ENCODE data around the gene TMEM175.

The TMEM175 gene, protein sequence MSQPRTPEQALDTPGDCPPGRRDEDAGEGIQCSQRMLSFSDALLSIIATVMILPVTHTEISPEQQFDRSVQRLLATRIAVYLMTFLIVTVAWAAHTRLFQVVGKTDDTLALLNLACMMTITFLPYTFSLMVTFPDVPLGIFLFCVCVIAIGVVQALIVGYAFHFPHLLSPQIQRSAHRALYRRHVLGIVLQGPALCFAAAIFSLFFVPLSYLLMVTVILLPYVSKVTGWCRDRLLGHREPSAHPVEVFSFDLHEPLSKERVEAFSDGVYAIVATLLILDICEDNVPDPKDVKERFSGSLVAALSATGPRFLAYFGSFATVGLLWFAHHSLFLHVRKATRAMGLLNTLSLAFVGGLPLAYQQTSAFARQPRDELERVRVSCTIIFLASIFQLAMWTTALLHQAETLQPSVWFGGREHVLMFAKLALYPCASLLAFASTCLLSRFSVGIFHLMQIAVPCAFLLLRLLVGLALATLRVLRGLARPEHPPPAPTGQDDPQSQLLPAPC
- total RNA-seq: 30.5 to 41.3 (median 34.4) reads per million in 4 donors

DNA sequence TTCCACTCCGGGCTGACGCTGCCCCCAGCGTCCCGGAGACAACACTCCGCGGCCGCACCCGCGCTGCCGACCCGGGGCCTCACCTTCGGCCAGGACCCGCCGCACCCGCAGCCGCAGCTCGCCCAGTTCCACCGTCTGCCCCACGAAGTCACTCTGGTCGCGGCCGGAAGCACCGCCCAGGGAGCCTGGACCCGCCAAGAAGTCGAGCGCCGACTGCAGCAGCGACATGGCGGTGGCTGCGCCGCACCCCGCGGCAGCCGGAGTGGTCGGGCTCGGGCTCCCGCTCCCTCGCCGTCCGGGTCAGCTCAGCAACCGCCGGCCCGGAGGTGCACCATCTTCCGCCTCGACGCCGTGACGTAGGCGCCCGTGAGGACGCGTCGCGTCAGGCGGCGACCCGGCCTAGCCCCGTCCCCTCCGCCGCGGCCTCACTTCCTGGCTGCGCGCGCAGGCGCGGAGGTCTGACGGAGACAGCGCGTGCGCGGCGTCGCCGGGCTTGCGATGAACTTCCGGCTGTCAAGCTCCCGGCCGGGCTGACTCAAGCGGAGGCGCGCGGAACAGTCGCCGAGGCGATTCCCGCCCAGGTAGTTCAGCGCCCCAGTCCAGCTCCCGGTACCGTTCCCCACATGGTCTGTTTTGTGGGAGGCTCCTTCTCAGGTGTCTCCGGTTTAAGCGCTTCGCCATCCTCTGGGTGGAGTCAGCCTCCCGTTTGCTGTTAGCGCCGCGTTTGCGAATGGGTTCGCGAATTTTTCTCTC is at the start of gene TMEM175, which contains the start of gene GAK:
TSS of gene TMEM175 (plus strand) at position 501 of the 753 bp plus-strand sequence. CDS start 15,280 bp downstream, outside the sequence.
TSS of gene GAK (minus strand) at position 357 of the 753 bp plus-strand sequence. CDS start at position 228, 129 bp downstream.
- DNase-seq: peak; percentile 92 to 98 (median 94)

DNA sequence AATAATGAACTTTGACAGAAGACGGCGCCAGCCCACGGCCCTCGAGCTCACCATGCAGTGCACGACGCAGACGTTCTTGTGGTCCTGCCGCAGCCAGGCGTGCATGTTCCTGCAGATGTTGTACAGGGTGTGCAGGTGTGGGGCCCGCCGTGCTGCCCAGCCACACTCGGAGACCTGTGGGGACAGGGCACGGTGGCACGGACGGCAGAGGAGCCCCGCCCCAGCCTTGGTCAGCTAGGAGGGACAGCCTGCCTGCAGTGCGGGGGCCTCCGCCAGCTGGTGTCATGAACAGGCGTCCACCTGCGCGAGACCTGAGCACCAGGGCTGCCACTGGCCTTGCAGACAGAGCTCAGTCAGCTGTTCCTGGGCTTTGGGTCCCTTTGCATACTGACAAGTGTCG is 49.6 kb upstream of the TMEM175 start:
- no peak for DNase-seq

DNA sequence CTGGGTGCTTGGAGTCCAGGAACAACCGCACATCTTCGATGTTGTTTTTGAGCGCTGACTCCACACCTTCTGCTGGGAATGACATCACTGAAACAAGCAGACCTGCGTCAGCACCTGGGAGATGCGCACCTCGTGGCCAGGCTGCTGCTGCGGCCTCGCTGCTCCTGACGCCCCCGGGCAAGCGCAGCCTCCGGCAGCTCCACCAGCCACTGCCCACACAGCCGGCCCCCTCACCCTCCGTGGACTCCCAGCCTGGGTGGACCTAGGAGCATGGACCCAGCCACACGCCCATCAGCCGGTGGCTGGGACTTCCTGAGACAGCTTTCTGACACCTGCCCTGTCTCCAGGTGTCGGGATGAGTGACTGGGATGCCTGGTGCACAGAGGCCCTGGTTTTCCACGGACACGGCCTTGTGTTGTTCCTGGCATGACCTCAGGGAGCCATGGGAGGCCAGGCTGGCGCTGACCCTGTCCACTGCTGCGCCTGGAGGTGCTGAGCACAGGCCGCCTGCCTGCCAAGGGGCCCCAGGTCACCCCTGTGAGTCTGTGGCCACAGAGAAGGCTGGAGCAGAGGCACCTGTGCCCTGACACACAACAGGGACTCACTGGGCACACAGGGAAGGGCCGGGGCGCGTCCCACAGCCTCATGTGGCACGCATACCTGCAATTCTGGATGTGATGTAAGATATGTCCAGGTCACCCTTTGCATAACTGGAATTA is 48.7 kb upstream of the TMEM175 start:
- no peak for DNase-seq

DNA sequence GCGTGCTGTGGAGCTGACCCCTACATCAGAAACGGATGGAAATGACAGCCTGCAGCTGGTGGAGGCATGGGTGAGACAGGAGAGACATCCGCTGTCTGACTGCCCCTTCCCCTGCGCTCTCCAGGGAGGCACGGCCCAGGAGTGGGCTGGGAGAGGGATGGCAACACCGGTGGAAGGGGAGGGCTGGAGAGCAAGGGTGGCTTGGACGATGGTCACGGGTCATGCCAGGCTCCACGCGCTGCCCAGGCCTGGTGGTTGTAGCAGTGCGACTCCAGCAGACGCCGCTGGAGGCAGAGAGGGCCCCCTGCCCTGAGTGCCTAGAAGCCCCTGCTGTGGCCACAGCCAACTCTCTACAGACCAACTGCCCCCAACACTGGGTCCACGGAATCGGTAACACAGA is 48.0 kb upstream of the TMEM175 start:
- DNase-seq: no peak

DNA sequence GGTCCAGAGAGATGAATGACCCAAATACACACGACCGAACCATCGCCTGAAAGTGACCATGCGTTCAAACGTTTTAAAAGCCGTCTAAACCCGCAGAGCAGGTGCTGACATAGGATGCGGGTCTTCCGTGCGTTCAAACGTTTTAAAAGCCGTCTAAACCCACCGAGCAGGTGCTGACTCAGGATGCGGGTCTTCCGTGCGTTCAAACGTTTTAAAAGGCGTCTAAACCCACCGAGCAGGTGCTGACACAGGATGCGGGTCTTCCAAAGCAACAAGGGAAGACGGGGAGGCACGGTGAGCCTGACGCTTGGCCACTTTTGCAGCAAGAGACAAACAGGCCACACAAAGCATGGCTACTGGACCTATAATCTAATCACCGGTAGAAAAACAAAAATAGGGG is 47.4 kb upstream of the TMEM175 start:
- DNase-seq: no peak

DNA sequence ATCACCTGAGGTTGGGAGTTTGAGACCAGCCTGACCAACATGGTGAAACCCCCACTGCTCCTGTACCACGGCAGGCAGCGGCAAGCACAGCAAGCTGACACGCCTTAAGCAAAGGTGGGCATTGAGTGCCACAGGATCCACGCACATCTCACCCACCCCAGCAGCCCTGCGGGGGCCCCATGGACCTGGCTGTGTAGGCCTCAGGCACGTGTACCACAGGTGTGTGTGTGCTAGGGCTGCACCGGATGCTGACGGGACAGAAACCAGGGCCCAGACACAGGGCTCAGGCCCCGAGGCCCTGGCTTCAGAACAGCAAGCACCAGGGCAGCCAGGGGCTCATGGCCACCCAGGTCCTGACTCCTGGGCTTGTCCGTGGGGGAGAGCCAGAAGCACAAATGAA is 46.9 kb upstream of the TMEM175 start:
- no peak for DNase-seq

DNA sequence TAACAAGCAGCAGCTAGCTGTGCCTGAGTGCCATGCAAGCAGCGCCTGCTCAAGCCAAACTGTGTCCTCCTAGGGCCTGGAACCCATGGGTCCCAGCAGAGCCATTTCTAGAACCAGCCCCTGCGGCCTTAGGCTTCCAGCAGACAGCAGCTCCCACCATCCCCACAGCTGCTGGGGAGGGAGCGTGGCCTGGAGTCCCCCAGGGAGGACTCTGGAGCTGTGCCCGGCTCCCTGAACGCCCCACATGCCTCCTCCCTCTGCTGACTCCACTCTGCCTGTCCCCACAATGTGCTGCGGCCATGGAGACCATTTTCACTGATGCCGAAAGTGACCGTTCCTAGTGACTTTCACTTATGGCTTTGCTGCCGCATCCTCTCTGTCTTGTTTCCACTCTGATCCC is 46.0 kb upstream of the TMEM175 start:
- DNase-seq: no peak

DNA sequence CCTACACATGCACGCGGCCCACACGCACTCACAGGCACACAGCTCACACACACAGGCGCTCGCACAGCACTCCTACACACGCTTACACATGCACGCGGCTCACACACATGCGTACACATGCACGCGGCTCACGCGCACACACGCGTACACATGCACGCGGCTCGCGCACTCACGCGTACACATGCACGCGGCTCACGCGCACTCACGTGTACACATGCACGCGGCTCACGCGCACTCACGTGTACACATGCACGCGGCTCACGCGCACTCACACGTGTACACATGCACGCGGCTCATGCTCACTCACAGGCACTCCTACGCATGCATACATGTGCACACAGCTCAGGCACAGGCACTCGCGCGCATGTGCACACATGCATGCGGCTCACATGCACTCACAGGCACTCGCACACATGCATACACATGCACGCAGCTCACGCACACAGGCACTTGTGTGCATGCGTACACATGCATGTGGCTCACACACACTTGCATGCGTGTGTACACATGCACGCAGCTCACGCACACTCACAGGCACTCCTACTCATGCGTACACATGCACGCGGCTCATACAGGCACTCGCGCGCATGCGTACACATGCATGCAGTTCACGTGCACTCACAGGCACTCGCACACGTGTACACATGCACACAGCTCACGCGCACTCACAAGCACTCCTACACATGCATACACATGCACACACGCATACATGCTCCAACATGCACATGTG is 45.1 kb upstream of the TMEM175 start:
- no peak for DNase-seq

DNA sequence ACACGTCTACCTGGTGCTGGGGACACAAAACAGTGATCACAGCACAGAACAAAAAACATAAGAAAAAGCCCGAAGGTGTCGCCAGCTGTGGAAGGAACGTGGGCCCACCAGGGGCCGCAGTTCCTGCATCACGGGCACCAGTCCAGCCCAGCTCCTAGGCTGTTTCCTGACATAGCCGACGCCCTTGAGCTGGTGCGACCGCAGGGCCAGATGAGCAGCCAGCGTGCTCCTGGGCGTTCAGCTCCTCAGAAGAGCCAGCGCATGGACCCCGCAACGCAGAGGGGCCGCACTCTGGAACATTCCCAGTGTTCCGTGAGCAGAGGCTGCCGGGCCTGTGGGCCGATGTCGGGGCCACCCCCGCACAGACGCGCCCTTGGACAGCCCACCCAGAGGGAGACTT is 44.2 kb upstream of the TMEM175 start:
- no peak for DNase-seq

DNA sequence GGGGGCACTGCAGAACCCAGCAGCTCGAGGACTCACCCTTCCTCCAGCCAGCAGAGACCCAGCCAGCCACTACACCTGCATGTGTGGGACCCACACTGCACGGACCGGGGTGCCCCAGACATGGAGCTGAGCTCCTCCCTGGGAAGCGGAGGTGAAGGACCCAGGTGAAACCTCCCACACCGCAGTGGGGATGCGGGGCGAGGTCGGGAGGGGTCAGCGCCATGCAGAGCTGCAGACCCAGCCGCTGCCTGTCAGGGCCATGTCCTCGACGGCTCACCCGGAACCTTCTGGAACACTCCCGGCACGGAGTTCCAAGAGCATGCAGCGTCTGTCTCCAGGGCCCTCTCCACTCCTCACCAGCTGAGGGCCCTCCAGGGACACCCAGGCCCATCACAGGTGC is 42.7 kb upstream of the TMEM175 start:
- no peak for DNase-seq

DNA sequence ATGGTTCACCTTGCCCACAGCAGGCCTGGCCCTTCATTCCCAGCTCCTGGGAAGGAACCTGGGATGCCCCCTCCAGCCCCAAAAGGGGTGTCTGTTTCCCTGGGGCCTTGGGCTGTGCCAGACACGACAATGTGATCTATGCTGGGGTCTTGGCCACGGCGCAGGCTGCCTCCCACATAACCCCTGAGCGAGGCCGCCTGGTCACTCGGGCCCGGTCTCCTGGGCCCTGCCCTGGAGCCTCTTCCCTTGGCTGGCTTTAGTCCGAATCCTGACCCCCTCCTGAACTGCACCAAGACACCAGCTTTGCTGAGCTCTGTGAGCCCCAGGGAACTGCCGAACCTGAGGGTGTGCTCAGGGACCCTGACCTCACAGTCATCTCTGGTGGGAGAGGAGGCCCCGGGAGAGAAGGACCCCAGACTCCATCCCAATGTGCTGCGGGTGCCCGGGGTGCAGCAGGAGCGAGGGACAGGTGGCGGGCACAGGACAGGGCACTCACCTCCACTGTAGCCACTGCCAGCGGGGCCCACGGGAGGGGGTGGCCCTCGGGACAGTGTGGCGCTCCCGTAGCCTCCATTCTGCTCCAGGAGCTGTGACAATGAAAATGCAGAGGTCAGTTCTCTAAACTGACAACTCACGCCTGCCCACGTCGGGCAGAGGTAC is 42.1 kb upstream of the TMEM175 start:
- no peak for DNase-seq

DNA sequence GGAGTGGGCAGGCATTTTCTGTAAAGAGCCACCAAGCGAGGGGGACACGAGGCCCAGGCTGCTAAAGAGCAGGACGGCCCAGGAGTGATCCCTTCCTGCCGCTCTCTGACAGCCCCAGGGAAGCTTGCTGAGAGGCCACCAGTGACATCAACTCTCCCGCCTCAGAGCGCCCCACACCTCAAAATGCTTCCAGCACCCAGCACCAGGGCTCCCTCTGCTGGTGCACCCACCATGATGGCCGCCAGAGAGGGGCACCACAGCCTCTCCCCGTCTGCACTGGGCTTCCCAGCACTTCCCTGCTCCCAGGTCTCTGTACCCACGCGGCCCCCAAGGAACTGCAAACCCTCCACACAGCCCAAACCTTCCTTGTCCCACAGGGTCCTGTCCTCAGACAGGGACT is 40.5 kb upstream of the TMEM175 start:
- no peak for DNase-seq

DNA sequence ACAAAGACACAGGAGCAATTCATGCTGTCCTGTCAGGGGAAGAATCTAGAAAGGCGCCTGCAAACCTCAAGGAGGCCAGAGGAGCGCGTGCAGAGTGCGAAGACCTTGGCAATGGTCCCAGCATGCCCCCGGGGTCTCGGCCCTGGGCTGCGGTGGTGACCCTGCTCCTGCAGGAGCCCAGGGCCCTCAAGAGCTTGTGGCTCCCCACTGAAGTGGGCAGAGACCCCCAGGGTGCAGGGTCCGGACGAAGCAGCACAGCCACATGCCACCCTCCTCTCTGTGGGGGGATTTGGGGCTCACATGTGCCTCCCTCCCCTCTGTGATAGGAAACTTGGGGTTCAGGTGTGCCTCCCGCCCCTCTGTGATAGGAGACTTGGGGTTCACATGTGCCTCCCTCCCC is 39.5 kb upstream of the TMEM175 start:
- no peak for DNase-seq

DNA sequence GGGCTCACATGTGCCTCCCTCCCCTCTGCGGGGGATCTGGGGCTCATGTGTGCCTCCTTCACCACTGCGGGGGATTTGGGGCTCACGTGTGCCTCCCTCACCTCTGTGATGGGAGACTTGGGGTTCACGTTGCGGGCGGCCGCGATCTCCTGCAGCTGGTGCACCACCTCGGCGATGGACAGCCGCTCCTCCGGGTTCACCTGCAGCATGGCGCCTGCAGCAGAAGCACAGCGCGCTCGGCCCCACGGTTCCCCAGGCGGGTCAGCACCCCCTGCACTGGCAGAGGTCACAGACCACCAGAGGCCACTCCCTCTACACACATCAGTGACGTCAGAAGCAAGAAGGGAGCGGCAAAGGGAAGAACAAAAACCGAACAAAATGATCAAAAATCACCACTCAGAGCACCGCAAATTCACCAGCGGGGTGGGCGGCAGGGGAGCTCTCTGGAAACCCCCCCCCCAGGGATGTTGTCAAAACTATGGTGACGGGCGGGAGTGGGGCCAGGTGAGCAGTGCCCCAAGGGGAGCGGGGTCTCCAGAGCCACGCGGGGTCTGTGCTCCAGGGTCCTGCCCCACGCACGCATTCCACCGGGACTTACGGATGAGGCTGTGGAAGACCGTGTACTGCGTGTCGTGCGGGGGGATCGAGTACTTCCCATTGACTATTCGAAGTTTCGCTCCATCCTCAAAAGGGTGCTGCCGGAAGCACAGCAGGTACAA is 38.8 kb upstream of the TMEM175 start:
- no peak for DNase-seq

DNA sequence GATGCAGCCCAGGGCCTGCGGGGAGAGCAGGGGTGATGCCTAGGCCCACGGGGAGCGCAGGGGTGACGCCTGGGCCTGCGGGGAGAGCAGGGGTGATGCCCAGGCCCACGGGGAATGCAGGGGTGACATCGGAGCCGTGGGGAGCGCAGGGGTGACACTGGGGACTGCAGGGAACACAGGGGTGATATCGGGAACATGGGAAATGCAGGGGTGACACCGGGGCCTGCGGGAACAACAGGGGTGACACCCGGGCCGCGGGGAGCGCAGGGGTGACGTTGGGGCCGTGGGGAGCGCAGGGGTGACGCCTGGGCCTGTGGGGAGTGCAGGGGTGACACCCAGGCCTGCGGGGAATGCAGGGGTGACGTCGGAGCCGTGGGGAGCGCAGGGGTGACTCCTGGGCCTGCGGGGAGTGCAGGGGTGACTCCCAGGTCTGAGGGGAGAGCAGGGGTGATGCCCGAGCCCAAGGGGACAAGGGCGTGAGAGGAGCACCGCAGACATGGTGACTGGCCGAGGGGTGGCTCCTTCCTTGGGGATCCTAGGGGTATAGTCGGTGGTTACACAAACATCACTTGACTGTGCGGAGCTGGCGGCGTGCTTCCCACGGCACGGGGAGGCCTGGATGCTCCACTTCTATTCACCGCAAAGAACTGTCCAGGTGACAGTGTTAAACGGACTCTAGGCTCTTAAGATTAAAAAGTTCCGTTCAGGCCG is 38.1 kb upstream of the TMEM175 start:
- no peak for DNase-seq

DNA sequence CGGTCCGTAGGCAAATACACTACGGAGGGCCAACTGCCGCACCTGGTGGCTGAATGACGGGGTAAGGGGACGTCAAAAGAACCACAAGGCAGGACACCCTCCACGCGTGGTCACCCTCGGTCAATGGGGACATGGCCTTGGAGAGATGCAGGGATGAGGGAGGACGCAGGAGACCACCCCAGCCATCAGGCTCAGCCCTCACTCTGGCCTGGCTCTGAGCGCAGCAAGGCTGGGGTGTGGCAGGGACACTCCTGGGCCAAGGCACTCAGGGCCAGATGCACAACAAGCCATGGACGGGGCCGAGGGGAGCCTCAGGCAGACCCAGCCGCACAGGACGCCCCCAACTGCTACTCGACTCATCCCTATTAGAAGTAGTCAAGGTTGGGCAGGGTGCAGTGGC is 36.7 kb upstream of the TMEM175 start:
- DNase-seq: no peak

DNA sequence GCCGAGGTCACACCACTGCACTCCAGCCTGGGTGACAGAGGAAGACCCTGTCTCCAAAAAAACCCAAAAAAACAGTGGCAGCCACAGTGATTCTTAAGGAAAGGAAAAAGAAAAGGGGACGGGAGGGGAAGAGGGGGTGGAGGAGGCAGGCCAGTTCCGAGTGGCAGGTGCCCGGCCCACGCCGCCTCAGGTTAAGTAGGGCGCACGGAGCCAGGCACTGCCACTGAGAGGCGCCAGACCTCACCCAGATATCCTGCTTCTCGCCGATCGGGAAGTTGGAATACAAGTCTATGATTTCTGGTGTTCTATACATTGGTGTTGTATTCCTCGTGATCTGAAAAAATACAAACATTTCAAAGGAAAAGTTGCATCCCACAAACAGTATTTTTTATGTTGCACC is 36.0 kb upstream of the TMEM175 start:
- DNase-seq: no peak

DNA sequence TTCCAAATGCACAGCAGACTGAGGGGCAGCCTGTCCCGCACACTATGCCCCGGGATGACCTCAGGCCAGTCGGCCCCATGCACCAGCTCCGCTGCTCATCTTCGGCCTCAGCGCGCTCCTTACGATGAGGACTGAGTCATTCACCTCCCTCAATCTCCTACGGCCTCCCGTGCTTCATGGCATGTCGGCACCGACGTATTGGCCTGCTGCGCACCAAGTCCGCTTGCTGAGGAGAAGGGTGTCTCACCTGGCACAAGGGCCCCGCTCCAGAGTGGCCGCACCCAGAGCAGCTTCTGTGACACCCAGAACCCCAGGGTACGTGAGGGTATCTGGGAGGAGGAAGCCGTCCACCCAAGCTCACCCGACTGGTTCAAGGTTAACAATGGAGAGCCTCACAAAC is 35.6 kb upstream of the TMEM175 start:
- DNase-seq: no peak

DNA sequence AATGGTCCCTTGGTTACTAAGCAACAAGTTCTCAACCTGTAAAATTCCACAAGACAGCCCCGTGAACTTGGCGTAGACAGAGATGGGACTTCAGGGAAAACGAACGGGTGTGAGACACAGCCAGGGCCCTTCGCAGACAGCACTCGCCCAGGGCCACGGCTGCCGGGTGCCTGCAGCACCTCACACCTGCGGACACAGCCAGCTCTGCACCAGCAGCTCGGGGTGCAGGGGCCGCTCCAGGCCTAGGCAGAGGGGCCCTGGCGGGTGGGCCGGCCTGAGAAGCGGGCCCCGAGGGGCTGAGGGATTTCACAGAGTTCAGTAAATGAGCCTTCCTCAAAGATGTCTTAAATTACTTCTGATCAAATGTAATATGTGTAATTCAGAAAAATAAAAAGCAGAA is 34.1 kb upstream of the TMEM175 start:
- no peak for DNase-seq

DNA sequence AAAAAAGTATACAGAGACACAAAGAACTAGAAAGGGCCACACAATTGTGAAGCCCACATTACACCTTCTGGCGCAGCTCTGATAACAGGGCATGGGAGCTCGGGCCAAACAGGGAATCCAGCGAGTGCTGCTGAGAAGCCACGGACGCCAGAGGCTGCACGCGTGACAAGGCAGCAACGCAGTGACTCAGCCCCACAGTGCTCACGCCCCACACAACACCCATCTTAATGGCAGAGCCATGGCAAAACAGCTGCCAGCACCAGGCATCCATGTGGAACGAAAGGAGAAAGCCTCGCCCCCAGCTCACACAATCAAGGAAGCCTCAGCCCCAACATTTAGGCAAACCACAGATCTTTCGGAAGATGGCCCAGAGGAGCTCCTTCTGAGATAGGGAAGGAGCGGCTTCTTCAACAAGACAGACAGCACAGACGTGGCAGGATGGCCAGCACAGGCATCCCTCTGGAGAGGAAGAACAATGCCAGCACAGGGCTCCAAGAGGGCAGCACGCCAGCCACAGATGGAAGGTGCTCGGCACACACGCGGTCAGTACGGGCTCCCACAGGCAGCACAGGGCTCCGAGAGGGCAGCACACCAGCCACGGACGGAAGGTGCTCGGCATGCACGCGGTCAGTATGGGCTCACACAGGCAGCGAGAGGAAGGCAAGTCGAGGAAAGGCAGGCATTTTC is 33.2 kb upstream of the TMEM175 start:
- DNase-seq: no peak

All from T-helper 1 cell (primary cell).